Kidney epithelial cell (primary cell): ENCODE results near the gene ABL2. TPM values are rescaled to one million over a fixed set of nuclear protein-coding genes. Genes with fewer than 3 reads are reported as not detected.
"Not testable (repeated sequence)": the region's sequence is repeated elsewhere in the genome, so short reads cannot be mapped to it uniquely, and the experiment has no call there.

ENCODE experiments used
- DNase-seq: peaks from one replicate; pipeline ENCODE4 v3.0.0-alpha.2; 2010; ENCODE audit warnings: low read depth
- H3K27me3 ChIP-seq: 2 replicates; pipeline ENCODE4 v1.6.0; 2011; ENCODE audit warnings: low read length; ENCODE audit not compliant: control insufficient read depth, insufficient read depth
- H3K36me3 ChIP-seq: 2 replicates; pipeline ENCODE4 v1.5.1; 2011; ENCODE audit warnings: low read length; ENCODE audit not compliant: control insufficient read depth, insufficient read depth
- H3K4me3 ChIP-seq: 2 replicates; pipeline ENCODE4 v1.5.1; 2011; ENCODE audit warnings: low read depth, mild to moderate bottlenecking, control low read depth, low read length
- total RNA-seq: library from RNA; depleted of rRNA; stranded (reverse); fragments of >200 nt; gene quantifications from 2 replicates; pipeline ENCODE4 v1.2.3, GENCODE V29; 2015
- TF ChIP-seq, protein P1 (sequence below): IDR thresholded peaks from 2 replicates; pipeline ENCODE4 v1.5.1; 2011; ENCODE audit warnings: mild to moderate bottlenecking, moderate library complexity, low read length, control low read depth, inconsistent platforms; ENCODE audit not compliant: insufficient read depth, poor library complexity, severe bottlenecking

ABL2 gene
- total RNA-seq: 45.8 and 47.4 TPM in 2 replicates

DNA sequence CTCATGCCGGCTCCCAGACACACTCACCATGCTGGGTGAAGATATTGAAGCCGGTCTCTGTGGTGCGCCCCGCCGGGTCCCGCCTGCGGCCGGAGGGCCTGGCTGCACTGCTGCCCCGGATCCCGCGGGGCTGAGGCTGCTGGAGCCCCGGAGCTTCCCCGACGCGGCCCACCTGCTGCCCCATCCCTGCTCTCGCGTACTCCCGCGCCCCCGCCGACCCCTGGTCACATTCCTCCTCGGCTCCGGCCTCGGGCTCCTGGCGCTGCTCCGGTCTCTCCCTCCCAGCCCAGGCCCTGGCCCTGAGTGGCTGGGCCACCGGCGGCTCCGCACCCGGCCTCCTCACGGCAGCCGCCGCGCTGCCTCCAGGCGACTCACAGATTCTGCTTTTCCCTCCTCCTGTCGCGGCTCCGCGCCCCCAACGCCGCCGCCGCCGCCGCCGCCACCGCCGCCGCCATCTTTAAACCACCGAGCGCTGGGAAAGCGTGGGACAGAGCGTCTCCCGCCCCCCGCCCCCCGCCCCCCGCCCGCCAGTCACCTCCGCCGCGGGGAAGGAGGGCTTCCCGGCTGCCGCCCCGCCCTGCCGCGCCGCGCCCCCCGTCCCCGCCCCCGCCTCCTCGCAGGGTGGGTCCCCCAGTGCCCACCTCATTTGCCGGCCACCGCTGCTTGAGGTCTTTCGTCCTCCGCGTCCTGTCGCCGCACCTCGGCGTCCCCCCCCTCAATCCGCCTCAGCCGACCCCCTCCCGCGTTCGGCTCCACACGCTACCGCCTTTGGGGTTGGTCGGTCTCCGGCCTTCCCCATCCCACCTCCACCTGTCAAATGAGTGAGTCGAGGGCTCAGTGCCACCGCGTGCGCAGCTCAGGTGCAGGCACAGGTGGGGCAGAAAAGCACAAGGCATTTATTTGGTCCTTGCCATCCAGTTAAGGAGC is at the start of gene ABL2:
Gene ABL2 (minus strand): TSS at position 464 of the 927 bp plus-strand sequence. CDS start 280 bp downstream, at position 184.
- no peak for DNase-seq
- TF ChIP-seq, protein P1, sequence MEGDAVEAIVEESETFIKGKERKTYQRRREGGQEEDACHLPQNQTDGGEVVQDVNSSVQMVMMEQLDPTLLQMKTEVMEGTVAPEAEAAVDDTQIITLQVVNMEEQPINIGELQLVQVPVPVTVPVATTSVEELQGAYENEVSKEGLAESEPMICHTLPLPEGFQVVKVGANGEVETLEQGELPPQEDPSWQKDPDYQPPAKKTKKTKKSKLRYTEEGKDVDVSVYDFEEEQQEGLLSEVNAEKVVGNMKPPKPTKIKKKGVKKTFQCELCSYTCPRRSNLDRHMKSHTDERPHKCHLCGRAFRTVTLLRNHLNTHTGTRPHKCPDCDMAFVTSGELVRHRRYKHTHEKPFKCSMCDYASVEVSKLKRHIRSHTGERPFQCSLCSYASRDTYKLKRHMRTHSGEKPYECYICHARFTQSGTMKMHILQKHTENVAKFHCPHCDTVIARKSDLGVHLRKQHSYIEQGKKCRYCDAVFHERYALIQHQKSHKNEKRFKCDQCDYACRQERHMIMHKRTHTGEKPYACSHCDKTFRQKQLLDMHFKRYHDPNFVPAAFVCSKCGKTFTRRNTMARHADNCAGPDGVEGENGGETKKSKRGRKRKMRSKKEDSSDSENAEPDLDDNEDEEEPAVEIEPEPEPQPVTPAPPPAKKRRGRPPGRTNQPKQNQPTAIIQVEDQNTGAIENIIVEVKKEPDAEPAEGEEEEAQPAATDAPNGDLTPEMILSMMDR: no peak
- H3K27me3 ChIP-seq: no peaks in the 10 kb centered on the region
- no peaks in the 10 kb centered on the region for H3K36me3 ChIP-seq
- peak within 1 kb of the TSS; percentile 97 for H3K4me3 ChIP-seq

DNA sequence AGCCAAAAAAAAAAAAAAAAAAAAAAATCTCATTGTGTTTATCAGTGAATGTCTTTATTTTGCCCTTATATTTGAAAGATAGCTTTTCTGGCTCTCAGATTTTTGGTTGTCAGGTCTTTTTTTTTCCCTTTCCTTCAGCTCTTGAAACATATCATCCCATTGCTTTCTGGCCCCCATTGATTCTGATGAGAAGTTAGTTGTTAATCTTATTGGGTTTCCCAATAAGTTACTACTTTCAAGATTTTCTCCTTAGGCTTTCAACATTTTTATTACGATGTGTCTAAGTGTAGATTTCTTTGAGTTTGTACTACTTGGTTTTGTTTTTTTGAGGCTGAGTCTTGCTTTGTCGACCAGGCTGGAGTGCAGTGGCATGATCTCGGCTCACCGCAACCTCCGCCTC is 49.4 kb upstream of the ABL2 start:
- no peak for DNase-seq
- no peaks in the 10 kb centered on the region for H3K36me3 ChIP-seq
- H3K4me3 ChIP-seq: no peak overlapping the region
- TF ChIP-seq, protein P1: no peak
- H3K27me3 ChIP-seq: no peaks in the 10 kb centered on the region

DNA sequence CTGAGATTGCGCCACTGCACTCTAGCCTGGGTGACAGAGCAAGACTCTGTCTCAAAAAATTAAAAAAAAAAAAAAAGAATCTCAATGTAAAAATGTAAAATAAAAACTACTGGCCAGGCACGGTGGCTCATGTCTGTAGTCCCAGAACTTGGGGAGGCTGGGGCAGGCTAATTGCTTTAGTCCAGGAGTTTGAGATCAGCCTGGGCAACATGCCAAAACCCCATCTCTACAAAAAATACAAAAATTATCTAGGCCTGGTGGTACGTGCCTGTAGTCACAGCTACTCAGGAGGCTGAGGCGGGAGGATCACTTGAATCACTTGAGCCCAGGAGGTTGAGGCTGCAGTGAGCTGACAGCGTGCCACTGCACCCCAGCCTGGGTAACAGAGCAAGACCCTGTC is 44.9 kb upstream of the ABL2 start:
- not testable (repeated sequence) for H3K36me3 ChIP-seq, H3K27me3 ChIP-seq, DNase-seq, H3K4me3 ChIP-seq

DNA sequence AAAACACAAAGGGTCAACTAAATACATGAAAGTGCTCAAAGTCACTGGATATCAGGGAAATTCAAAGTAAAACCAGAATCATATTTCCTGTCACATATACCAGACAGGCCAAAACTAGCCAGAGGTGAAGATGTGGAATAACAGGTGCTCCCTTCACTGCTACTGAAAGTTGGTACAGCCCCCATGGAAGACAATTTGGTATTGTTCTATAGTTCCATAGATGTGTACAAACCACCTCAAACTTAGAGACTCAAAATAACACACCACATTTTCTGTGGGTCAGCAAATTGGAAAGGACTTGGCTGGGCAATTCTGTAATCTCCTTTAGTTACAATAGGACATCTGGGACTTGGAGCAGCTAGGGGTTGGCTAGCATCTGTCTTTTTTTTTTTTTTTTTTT is 39.6 kb upstream of the ABL2 start:
- DNase-seq: no peak
- TF ChIP-seq, protein P1: no peak
- H3K4me3 ChIP-seq: no peak overlapping the region
- no peaks in the 10 kb centered on the region for H3K27me3 ChIP-seq
- no peaks in the 10 kb centered on the region for H3K36me3 ChIP-seq

DNA sequence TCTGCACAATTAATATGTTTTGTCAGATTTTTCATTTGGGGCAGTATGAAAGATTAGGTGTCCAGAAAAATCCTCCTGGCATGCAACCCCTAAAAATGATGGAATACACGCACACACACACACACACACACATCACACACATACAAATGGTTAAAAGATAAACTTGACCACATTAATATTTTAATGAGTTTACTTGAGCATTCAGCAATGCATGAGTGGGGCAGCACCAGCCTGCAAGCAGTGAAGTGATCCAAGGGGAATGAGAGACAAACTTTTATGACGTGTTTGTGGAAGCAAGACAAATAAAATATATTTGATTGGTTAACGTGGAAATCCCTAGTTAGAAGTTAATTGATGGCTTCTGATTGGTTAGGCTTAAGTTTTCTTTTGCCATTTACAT is 35.0 kb upstream of the ABL2 start:
- TF ChIP-seq, protein P1: no peak
- Histone ChIP-seq H3K27me3 (no peaks in the 10 kb centered on the region), H3K36me3 (no peaks in the 10 kb centered on the region), H3K4me3 (no peak overlapping the region)
- no peak for DNase-seq

DNA sequence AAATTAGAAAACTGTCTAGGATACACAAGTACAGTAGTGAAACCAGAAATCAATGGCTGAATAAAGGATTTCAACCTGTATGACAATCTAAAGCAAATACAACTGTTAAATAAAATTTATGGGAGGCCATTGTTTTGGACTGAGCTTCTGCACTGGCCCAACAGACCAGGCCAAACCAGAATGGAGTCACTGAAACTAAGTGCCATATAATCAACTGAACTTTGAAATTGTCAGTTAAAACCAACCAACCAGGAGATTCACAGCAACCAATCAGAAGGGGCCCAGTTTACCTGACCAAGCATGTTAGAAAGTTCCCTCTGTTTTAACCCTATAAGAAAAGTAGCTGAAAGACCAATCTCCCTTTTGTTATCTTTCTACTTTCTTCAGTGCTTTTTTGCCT is 33.6 kb upstream of the ABL2 start:
- H3K36me3 ChIP-seq: no peaks in the 10 kb centered on the region
- DNase-seq: no peak
- TF ChIP-seq, protein P1: no peak
- no peak overlapping the region for H3K4me3 ChIP-seq
- H3K27me3 ChIP-seq: no peaks in the 10 kb centered on the region
